GM23338 (cell line): ENCODE measurements around the gene CNKSR1. TPM values are rescaled to one million over a fixed set of nuclear protein-coding genes. Genes with fewer than 3 reads are reported as not detected.

Experiments
- ATAC-seq: fragments of 200-7000 bp; cut with Tn5 transposase; 3 replicates; pipeline ENCODE4 v1.9.1; 2020
- DNase-seq: peaks from one replicate; pipeline ENCODE4 v3.0.0-alpha.2; 2015; ENCODE audit warnings: low spot score
- H2AFZ ChIP-seq: fragments of 200-600 bp; sonication (generic); 2 replicates; pipeline ENCODE4 v1.8.0; 2016; ENCODE audit warnings: antibody characterized with exemption, mild to moderate bottlenecking, moderate library complexity
- H3F3A ChIP-seq: fragments of 200-600 bp; sonication (generic); replicated peaks from 2 replicates; pipeline ENCODE4 v1.8.0; 2017; ENCODE audit warnings: antibody characterized with exemption, mixed run types, low read depth
- H3K27ac ChIP-seq: fragments of 200-600 bp; sonication (generic); 2 replicates; pipeline ENCODE4 v1.6.1; 2016; ENCODE audit warnings: low read depth
- H3K27me3 ChIP-seq: fragments of 200-600 bp; sonication (generic); 2 replicates; pipeline ENCODE4 v1.8.0; 2016; ENCODE audit warnings: mild to moderate bottlenecking, mixed run types, moderate library complexity; ENCODE audit not compliant: insufficient read depth
- H3K36me3 ChIP-seq: fragments of 200-600 bp; sonication (generic); 2 replicates; pipeline ENCODE4 v1.8.0; 2016; ENCODE audit warnings: mild to moderate bottlenecking; ENCODE audit not compliant: insufficient read depth
- H3K4me1 ChIP-seq: fragments of 200-600 bp; sonication (generic); 2 replicates; pipeline ENCODE4 v1.8.0; 2016; ENCODE audit warnings: mild to moderate bottlenecking, moderate library complexity; ENCODE audit not compliant: insufficient read depth
- H3K4me2 ChIP-seq: fragments of 200-600 bp; sonication (generic); 2 replicates; pipeline ENCODE4 v1.7.1; 2017; ENCODE audit warnings: mixed run types
- H3K4me3 ChIP-seq: fragments of 200-600 bp; sonication (generic); 2 replicates; pipeline ENCODE4 v1.6.1; 2016; ENCODE audit warnings: mixed run types
- H3K79me2 ChIP-seq: fragments of 200-600 bp; sonication (generic); replicated peaks from 2 replicates; pipeline ENCODE4 v1.8.0; 2017; ENCODE audit warnings: mild to moderate bottlenecking; ENCODE audit not compliant: insufficient read depth
- H3K9me2 ChIP-seq: fragments of 200-600 bp; sonication (generic); 2 replicates; pipeline ENCODE4 v1.8.0; 2017; ENCODE audit not compliant: insufficient read depth
- H4K20me1 ChIP-seq: fragments of 200-600 bp; sonication (generic); replicated peaks from 2 replicates; pipeline ENCODE4 v1.8.0; 2017; ENCODE audit warnings: mild to moderate bottlenecking; ENCODE audit not compliant: insufficient read depth
- H3K27ac Mint-ChIP-seq: 2 replicates; pipeline ENCODE4 v1.8.0; 2020; ENCODE audit warnings: inconsistent platforms, mild to moderate bottlenecking, moderate library complexity, mixed read lengths
- H3K27me3 Mint-ChIP-seq: 3 replicates; pipeline ENCODE4 v1.8.0; 2022; ENCODE audit warnings: low read depth, mild to moderate bottlenecking, moderate library complexity, mixed read lengths, inconsistent platforms; ENCODE audit not compliant: insufficient read depth, poor library complexity
- H3K36me3 Mint-ChIP-seq: 3 replicates; pipeline ENCODE4 v1.8.0; 2021; ENCODE audit warnings: low read depth, mild to moderate bottlenecking, inconsistent platforms, moderate library complexity, mixed read lengths
- H3K4me1 Mint-ChIP-seq: 3 replicates; pipeline ENCODE4 v1.8.0; 2020; ENCODE audit warnings: mild to moderate bottlenecking, inconsistent platforms, mixed read lengths
- H3K4me3 Mint-ChIP-seq: 3 replicates; pipeline ENCODE4 v1.8.0; 2021; ENCODE audit warnings: moderate library complexity, mild to moderate bottlenecking, inconsistent platforms, mixed read lengths
- H3K9me3 Mint-ChIP-seq: 3 replicates; pipeline ENCODE4 v1.8.0; 2020; ENCODE audit warnings: moderate library complexity, mild to moderate bottlenecking, inconsistent platforms, mixed read lengths
- CREB1 ChIP-seq: fragments of 250-450 bp; sonication (Bioruptor Pico); IDR thresholded peaks from 2 replicates; pipeline ENCODE4 v1.5.0; 2020; ENCODE audit warnings: low read depth, mild to moderate bottlenecking, moderate library complexity
- EZH2 ChIP-seq: fragments of 200-600 bp; sonication (generic); IDR thresholded peaks from one replicate; pipeline ENCODE4 v1.8.0; 2017; ENCODE audit warnings: antibody characterized with exemption, mild to moderate bottlenecking, low read depth; ENCODE audit not compliant: unreplicated experiment
- EZH2phosphoT487 ChIP-seq: fragments of 200-600 bp; sonication (generic); IDR thresholded peaks from one replicate; pipeline ENCODE4 v1.8.1; 2018; ENCODE audit warnings: antibody characterized with exemption; ENCODE audit not compliant: unreplicated experiment
- JUNB ChIP-seq: IDR thresholded peaks from one replicate; pipeline ENCODE4 v1.6.1; 2016; ENCODE audit warnings: antibody characterized with exemption; ENCODE audit not compliant: unreplicated experiment
- NANOG ChIP-seq: IDR thresholded peaks from 2 replicates; pipeline ENCODE4 v1.6.1; 2016; ENCODE audit warnings: antibody characterized with exemption, borderline replicate concordance
- POLR2AphosphoS5 ChIP-seq: IDR thresholded peaks from 2 replicates; pipeline ENCODE4 v1.6.1; 2016; ENCODE audit warnings: antibody characterized with exemption, low read depth
- STAT1 ChIP-seq: IDR thresholded peaks from one replicate; pipeline ENCODE4 v1.6.1; 2016; ENCODE audit warnings: antibody characterized with exemption; ENCODE audit not compliant: unreplicated experiment
- ZNF114 ChIP-seq: fragments of 250-450 bp; sonication (Bioruptor Pico); IDR thresholded peaks from 2 replicates; pipeline ENCODE4 v1.5.0; 2020; ENCODE audit warnings: mild to moderate bottlenecking, moderate library complexity
- ZNF331 ChIP-seq: fragments of 250-450 bp; sonication (Bioruptor Pico); IDR thresholded peaks from 2 replicates; pipeline ENCODE4 v1.5.0; 2020; ENCODE audit warnings: low read depth, mild to moderate bottlenecking, moderate library complexity
- polyA plus RNA-seq: library from polyadenylated mRNA; unstranded; fragments of >200 nt; fragmentation: Nextera tagmentation; extraction: Ambion mirVana; gene quantifications from 2 replicates; pipeline ENCODE4 v1.2.1, GENCODE V29; 2016
- total RNA-seq: library from RNA; depleted of rRNA; stranded (reverse); fragments of >200 nt; shearing (Covaris generic); gene quantifications from 2 replicates; pipeline ENCODE4 v1.2.3, GENCODE V29; 2014
- TF ChIP-seq, protein P1 (sequence below), 2 experiments: fragments of 200-600 bp in 1 of 2; sonication (generic) in 1 of 2; conservative IDR thresholded peaks; 2 replicates each; pipeline versions ENCODE4 v1.5.1 to v1.6.1; 2016 to 2017; ENCODE audit warnings: antibody characterized with exemption in 2 of 2, low read depth in 2 of 2, mild to moderate bottlenecking in 2 of 2, moderate library complexity in 1 of 2
- TF ChIP-seq, protein P2 (sequence below): IDR thresholded peaks from one replicate; pipeline ENCODE4 v1.6.1; 2018; ENCODE audit warnings: antibody characterized with exemption; ENCODE audit not compliant: unreplicated experiment
- TF ChIP-seq, protein P3 (sequence below): fragments of 250-450 bp; sonication (Bioruptor Pico); IDR thresholded peaks from 2 replicates; pipeline ENCODE4 v1.5.0; 2020; ENCODE audit warnings: mild to moderate bottlenecking, moderate library complexity
- TF ChIP-seq, protein P4 (sequence below): IDR thresholded peaks from 2 replicates; pipeline ENCODE4 v1.6.1; 2016; ENCODE audit warnings: antibody characterized with exemption

Gene CNKSR1
- total and polyA plus RNA-seq, 2 experiments from 2014 or later, result 9.7 to 12.5 TPM

DNA sequence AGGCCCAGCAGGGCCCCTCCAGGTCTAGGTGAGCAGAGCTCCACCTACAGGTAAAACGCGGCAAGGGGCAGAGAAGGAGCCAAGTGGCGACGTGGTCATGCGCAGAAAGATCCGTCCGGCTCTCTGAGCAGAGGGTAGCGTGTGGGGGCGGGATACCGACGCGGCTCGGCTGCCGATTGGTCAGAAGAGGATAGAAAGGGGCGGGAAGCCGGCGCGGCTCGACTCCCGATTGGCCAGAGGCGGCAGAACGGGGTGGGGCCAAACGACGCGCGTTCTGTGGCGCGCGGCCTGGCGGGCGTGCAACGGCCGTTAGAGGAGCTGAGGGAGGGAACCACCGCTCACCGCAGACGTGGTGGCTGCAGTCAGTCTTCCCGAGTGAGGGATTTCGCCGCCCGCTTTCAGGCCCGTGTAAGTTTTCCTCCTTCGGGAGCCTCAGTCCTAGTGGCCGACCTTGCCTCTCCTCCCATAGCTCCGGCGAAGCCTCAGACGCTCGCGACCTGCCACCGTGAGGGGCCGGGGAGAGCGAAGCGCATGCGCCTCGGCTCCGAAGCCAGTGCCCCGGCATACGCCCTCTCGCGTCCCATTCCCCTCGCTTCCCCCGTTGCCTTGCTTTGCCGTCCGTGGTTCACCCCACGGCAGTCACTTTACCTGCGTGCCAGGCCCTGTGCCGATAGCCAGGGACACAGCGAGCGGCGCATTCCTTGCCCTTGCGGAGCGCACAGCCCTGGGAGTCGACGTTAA, 56.8 kb downstream of the CNKSR1 start, which contains the start of gene CEP85:
Gene CEP85, plus strand, starts transcription at position 298 of the 741 bp plus-strand sequence. CDS start 5,584 bp downstream, outside the sequence.
- peak; percentile 92 for ATAC-seq

More for the DNA sequence above, 56.8 kb downstream of the CNKSR1 start, which contains the start of gene CEP85:
- H3K9me3 Mint-ChIP-seq, result peaks cover 9% of the 10 kb centered on the region; the same call in 2 of the 3 replicates
- Histone ChIP-seq H3K27ac (peak within 1 kb of the TSS; percentile 39; the same call in 1 of the 2 replicates), H3K79me2 (peaks cover 48% of the 10 kb centered on the region), H3K4me2 (peak within 1 kb of the TSS; percentile 97), H4K20me1 (peaks cover 38% of the 10 kb centered on the region), H3K9me2 (no peaks in the 10 kb centered on the region), H3K4me3 (peak within 1 kb of the TSS; percentile 100), H3K36me3 (peaks cover 3% of the 10 kb centered on the region; the same call in 1 of the 2 replicates), H3F3A (no peaks in the 10 kb centered on the region), H2AFZ (peak within 1 kb of the TSS; percentile 98), H3K4me1 (peaks cover 20% of the 10 kb centered on the region), H3K27me3 (peaks cover 6% of the 10 kb centered on the region; the same call in 1 of the 2 replicates)
- peaks cover 25% of the 10 kb centered on the region; the same call in 2 of the 3 replicates for H3K4me1 Mint-ChIP-seq
- DNase-seq, result peak; percentile 99
- TF ChIP-seq ZNF331 (CRISPR knock-in tag) (no peak), JUNB (no peak), POLR2AphosphoS5 (peak; percentile 98), NANOG (no peak), STAT1 (no peak), CREB1 (CRISPR knock-in tag) (peak; percentile 80), ZNF114 (CRISPR knock-in tag) (no peak), EZH2 (no peak), EZH2phosphoT487 (no peak)
- TF ChIP-seq, protein P1, sequence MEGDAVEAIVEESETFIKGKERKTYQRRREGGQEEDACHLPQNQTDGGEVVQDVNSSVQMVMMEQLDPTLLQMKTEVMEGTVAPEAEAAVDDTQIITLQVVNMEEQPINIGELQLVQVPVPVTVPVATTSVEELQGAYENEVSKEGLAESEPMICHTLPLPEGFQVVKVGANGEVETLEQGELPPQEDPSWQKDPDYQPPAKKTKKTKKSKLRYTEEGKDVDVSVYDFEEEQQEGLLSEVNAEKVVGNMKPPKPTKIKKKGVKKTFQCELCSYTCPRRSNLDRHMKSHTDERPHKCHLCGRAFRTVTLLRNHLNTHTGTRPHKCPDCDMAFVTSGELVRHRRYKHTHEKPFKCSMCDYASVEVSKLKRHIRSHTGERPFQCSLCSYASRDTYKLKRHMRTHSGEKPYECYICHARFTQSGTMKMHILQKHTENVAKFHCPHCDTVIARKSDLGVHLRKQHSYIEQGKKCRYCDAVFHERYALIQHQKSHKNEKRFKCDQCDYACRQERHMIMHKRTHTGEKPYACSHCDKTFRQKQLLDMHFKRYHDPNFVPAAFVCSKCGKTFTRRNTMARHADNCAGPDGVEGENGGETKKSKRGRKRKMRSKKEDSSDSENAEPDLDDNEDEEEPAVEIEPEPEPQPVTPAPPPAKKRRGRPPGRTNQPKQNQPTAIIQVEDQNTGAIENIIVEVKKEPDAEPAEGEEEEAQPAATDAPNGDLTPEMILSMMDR (conservative IDR thresholded peaks at IDR 0.05; ENCODE audit: low read depth in 2 of 2), result peak; percentile 84 to 98
- TF ChIP-seq, protein P2, sequence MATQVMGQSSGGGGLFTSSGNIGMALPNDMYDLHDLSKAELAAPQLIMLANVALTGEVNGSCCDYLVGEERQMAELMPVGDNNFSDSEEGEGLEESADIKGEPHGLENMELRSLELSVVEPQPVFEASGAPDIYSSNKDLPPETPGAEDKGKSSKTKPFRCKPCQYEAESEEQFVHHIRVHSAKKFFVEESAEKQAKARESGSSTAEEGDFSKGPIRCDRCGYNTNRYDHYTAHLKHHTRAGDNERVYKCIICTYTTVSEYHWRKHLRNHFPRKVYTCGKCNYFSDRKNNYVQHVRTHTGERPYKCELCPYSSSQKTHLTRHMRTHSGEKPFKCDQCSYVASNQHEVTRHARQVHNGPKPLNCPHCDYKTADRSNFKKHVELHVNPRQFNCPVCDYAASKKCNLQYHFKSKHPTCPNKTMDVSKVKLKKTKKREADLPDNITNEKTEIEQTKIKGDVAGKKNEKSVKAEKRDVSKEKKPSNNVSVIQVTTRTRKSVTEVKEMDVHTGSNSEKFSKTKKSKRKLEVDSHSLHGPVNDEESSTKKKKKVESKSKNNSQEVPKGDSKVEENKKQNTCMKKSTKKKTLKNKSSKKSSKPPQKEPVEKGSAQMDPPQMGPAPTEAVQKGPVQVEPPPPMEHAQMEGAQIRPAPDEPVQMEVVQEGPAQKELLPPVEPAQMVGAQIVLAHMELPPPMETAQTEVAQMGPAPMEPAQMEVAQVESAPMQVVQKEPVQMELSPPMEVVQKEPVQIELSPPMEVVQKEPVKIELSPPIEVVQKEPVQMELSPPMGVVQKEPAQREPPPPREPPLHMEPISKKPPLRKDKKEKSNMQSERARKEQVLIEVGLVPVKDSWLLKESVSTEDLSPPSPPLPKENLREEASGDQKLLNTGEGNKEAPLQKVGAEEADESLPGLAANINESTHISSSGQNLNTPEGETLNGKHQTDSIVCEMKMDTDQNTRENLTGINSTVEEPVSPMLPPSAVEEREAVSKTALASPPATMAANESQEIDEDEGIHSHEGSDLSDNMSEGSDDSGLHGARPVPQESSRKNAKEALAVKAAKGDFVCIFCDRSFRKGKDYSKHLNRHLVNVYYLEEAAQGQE, result no peak
- TF ChIP-seq, protein P3, sequence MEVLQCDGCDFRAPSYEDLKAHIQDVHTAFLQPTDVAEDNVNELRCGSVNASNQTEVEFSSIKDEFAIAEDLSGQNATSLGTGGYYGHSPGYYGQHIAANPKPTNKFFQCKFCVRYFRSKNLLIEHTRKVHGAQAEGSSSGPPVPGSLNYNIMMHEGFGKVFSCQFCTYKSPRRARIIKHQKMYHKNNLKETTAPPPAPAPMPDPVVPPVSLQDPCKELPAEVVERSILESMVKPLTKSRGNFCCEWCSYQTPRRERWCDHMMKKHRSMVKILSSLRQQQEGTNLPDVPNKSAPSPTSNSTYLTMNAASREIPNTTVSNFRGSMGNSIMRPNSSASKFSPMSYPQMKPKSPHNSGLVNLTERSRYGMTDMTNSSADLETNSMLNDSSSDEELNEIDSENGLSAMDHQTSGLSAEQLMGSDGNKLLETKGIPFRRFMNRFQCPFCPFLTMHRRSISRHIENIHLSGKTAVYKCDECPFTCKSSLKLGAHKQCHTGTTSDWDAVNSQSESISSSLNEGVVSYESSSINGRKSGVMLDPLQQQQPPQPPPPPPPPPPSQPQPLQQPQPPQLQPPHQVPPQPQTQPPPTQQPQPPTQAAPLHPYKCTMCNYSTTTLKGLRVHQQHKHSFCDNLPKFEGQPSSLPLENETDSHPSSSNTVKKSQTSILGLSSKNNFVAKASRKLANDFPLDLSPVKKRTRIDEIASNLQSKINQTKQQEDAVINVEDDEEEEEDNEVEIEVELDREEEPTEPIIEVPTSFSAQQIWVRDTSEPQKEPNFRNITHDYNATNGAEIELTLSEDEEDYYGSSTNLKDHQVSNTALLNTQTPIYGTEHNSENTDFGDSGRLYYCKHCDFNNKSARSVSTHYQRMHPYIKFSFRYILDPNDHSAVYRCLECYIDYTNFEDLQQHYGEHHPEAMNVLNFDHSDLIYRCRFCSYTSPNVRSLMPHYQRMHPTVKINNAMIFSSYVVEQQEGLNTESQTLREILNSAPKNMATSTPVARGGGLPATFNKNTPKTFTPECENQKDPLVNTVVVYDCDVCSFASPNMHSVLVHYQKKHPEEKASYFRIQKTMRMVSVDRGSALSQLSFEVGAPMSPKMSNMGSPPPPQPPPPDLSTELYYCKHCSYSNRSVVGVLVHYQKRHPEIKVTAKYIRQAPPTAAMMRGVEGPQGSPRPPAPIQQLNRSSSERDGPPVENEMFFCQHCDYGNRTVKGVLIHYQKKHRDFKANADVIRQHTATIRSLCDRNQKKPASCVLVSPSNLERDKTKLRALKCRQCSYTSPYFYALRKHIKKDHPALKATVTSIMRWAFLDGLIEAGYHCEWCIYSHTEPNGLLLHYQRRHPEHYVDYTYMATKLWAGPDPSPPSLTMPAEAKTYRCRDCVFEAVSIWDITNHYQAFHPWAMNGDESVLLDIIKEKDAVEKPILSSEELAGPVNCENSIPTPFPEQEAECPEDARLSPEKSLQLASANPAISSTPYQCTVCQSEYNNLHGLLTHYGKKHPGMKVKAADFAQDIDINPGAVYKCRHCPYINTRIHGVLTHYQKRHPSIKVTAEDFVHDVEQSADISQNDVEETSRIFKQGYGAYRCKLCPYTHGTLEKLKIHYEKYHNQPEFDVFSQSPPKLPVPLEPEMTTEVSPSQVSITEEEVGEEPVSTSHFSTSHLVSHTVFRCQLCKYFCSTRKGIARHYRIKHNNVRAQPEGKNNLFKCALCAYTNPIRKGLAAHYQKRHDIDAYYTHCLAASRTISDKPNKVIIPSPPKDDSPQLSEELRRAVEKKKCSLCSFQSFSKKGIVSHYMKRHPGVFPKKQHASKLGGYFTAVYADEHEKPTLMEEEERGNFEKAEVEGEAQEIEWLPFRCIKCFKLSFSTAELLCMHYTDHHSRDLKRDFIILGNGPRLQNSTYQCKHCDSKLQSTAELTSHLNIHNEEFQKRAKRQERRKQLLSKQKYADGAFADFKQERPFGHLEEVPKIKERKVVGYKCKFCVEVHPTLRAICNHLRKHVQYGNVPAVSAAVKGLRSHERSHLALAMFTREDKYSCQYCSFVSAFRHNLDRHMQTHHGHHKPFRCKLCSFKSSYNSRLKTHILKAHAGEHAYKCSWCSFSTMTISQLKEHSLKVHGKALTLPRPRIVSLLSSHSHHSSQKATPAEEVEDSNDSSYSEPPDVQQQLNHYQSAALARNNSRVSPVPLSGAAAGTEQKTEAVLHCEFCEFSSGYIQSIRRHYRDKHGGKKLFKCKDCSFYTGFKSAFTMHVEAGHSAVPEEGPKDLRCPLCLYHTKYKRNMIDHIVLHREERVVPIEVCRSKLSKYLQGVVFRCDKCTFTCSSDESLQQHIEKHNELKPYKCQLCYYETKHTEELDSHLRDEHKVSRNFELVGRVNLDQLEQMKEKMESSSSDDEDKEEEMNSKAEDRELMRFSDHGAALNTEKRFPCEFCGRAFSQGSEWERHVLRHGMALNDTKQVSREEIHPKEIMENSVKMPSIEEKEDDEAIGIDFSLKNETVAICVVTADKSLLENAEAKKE, result no peak
- TF ChIP-seq, protein P4, sequence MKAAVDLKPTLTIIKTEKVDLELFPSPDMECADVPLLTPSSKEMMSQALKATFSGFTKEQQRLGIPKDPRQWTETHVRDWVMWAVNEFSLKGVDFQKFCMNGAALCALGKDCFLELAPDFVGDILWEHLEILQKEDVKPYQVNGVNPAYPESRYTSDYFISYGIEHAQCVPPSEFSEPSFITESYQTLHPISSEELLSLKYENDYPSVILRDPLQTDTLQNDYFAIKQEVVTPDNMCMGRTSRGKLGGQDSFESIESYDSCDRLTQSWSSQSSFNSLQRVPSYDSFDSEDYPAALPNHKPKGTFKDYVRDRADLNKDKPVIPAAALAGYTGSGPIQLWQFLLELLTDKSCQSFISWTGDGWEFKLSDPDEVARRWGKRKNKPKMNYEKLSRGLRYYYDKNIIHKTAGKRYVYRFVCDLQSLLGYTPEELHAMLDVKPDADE, result peak; percentile 46; the same call in 1 of the 2 replicates
- peak within 1 kb of the TSS; percentile 54 for H3K27ac Mint-ChIP-seq
- H3K27me3 Mint-ChIP-seq, result peaks cover 7% of the 10 kb centered on the region
- H3K4me3 Mint-ChIP-seq, result peak within 1 kb of the TSS; percentile 91
- H3K36me3 Mint-ChIP-seq, result peaks cover 17% of the 10 kb centered on the region
